GM23248 (cell line): ENCODE data around the gene PTP4A2. TPM values are rescaled to one million over a fixed set of nuclear protein-coding genes. Genes with fewer than 3 reads are reported as not detected.
"Not testable (repeated sequence)": the region's sequence is repeated elsewhere in the genome, so short reads cannot be mapped to it uniquely, and the experiment has no call there.

ENCODE experiments used
- DNase-seq: peaks from one replicate; pipeline ENCODE4 v3.0.0-alpha.2; 2015
- H2AFZ ChIP-seq: fragments of 200-600 bp; sonication (generic); 2 replicates; pipeline ENCODE4 v1.6.1; 2016; ENCODE audit warnings: antibody characterized with exemption
- H3F3A ChIP-seq: fragments of 200-600 bp; sonication (generic); 2 replicates; pipeline ENCODE4 v1.6.1; 2016; ENCODE audit warnings: mild to moderate bottlenecking, antibody characterized with exemption, mixed run types; ENCODE audit not compliant: insufficient read depth
- H3K27ac ChIP-seq: fragments of 200-600 bp; sonication (generic); 2 replicates; pipeline ENCODE4 v1.5.1; 2016; ENCODE audit warnings: mild to moderate bottlenecking
- H3K27me3 ChIP-seq: fragments of 200-600 bp; sonication (generic); replicated peaks from 2 replicates; pipeline ENCODE4 v1.6.1; 2016; ENCODE audit warnings: mild to moderate bottlenecking; ENCODE audit not compliant: insufficient read depth
- H3K36me3 ChIP-seq: fragments of 200-600 bp; sonication (generic); 2 replicates; pipeline ENCODE4 v1.6.1; 2016; ENCODE audit warnings: low read depth, mild to moderate bottlenecking
- H3K4me1 ChIP-seq: fragments of 200-600 bp; sonication (generic); 2 replicates; pipeline ENCODE4 v1.6.1; 2016; ENCODE audit warnings: mild to moderate bottlenecking; ENCODE audit not compliant: insufficient read depth
- H3K4me2 ChIP-seq: fragments of 200-600 bp; sonication (generic); one replicate; pipeline ENCODE4 v1.6.1; 2016; ENCODE audit warnings: mild to moderate bottlenecking; ENCODE audit not compliant: unreplicated experiment
- H3K4me3 ChIP-seq: fragments of 200-600 bp; sonication (generic); 2 replicates; pipeline ENCODE4 v1.5.1; 2016; ENCODE audit warnings: mild to moderate bottlenecking
- H3K79me2 ChIP-seq: fragments of 200-600 bp; sonication (generic); 2 replicates; pipeline ENCODE4 v1.6.1; 2016; ENCODE audit warnings: mild to moderate bottlenecking; ENCODE audit not compliant: insufficient read depth
- H3K9ac ChIP-seq: fragments of 200-600 bp; sonication (generic); 2 replicates; pipeline ENCODE4 v1.6.1; 2016; ENCODE audit warnings: mild to moderate bottlenecking
- H3K9me2 ChIP-seq: fragments of 200-600 bp; sonication (generic); 2 replicates; pipeline ENCODE4 v1.6.1; 2016; ENCODE audit warnings: mixed run types, mild to moderate bottlenecking, moderate library complexity; ENCODE audit not compliant: insufficient read depth
- H3K9me3 ChIP-seq: fragments of 200-600 bp; sonication (generic); one replicate; pipeline ENCODE4 v1.6.1; 2017; ENCODE audit warnings: low read depth
- H4K20me1 ChIP-seq: fragments of 200-600 bp; sonication (generic); 2 replicates; pipeline ENCODE4 v1.6.0; 2016; ENCODE audit not compliant: insufficient read depth
- EZH2 ChIP-seq: fragments of 200-600 bp; sonication (generic); IDR thresholded peaks from 2 replicates; pipeline ENCODE4 v1.6.1; 2018; ENCODE audit warnings: antibody characterized with exemption, mild to moderate bottlenecking; ENCODE audit not compliant: insufficient read depth, poor library complexity, severe bottlenecking
- EZH2phosphoT487 ChIP-seq: fragments of 200-600 bp; sonication (generic); IDR thresholded peaks from 2 replicates; pipeline ENCODE4 v1.6.1; 2018; ENCODE audit warnings: antibody characterized with exemption, moderate library complexity, mild to moderate bottlenecking, low read depth; ENCODE audit not compliant: insufficient read depth
- WGBS, 2 experiments: methylation state at CpG; one replicate each; pipeline ENCODE4 v1.1.6; 2015 to 2017; ENCODE audit warnings: low lambda C conversion rate in 2 of 2, low coverage in 1 of 2; ENCODE audit errors: missing lambda C conversion rate in 2 of 2; 5-methylcytosine and 5-hydroxymethylcytosine counted together
- in situ Hi-C: fragments of 300-500 bp; cut with MboI; formaldehyde crosslinking; loops from 2 replicates; pipeline ENCODE4 v1.15.0; 2020
- polyA plus RNA-seq: library from polyadenylated mRNA; unstranded; fragments of >200 nt; fragmentation: Nextera tagmentation; extraction: Ambion mirVana; gene quantifications from 2 replicates; pipeline ENCODE4 v1.2.1, GENCODE V29; 2016
- total RNA-seq: library from RNA; depleted of rRNA; stranded (reverse); fragments of >200 nt; shearing (Covaris generic); gene quantifications from 2 replicates; pipeline ENCODE4 v1.2.3, GENCODE V29; 2014

Gene PTP4A2
- total and polyA plus RNA-seq, 2 experiments from 2014 or later, result 292 to 379 TPM

GRCh38 chr1:31897526-31898100 lies 40.6 kb downstream of the PTP4A2 start:
- Histone ChIP-seq H3K36me3 (no peaks in the 10 kb centered on the region), H3K9me2 (no peaks in the 10 kb centered on the region), H2AFZ (no peak overlapping the region), H3K27ac (no peak overlapping the region), H3K9me3 (no peaks in the 10 kb centered on the region), H3K79me2 (no peaks in the 10 kb centered on the region), H3K27me3 (no peaks in the 10 kb centered on the region), H3K9ac (no peak overlapping the region), H4K20me1 (no peaks in the 10 kb centered on the region), H3F3A (peaks cover 22% of the 10 kb centered on the region; the same call in 1 of the 2 replicates), H3K4me2 (no peak overlapping the region), H3K4me1 (no peaks in the 10 kb centered on the region), H3K4me3 (no peak overlapping the region)
- in situ Hi-C loops, result no loop called here
- TF ChIP-seq EZH2 (no peak), EZH2phosphoT487 (no peak)
- WGBS, 2 experiments, result 85 to 86% methylated on average over 6 of the region's 6 CpGs
- no peak for DNase-seq

- H4K20me1 ChIP-seq, H3K9me3 ChIP-seq, H3K36me3 ChIP-seq, H3K4me2 ChIP-seq, DNase-seq, H3K9ac ChIP-seq, H3K4me3 ChIP-seq, in situ Hi-C loops, H3K79me2 ChIP-seq, H3K27me3 ChIP-seq, H3K27ac ChIP-seq, H3K4me1 ChIP-seq, H2AFZ ChIP-seq, H3K9me2 ChIP-seq, H3F3A ChIP-seq: not testable (repeated sequence)
- 88 to 95% methylated on average over 2 of the region's 2 CpGs for WGBS, 2 experiments
Observed at GRCh38 chr1:31895474-31896198, 42.5 kb downstream of the PTP4A2 start.

GRCh38 chr1:31891280-31891679 lies 46.9 kb downstream of the PTP4A2 start:
- no peak overlapping the region for H2AFZ ChIP-seq
- no peaks in the 10 kb centered on the region for H4K20me1 ChIP-seq
- H3K4me3 ChIP-seq, result no peak overlapping the region
- H3K4me1 ChIP-seq, result no peaks in the 10 kb centered on the region
- TF ChIP-seq EZH2phosphoT487, result no peak
- no peak for TF ChIP-seq EZH2
- H3K9me2 ChIP-seq, result no peaks in the 10 kb centered on the region
- WGBS, 2 experiments, result 85 to 93% methylated on average over 3 of the region's 3 CpGs
- in situ Hi-C loops, result no loop called here
- no peaks in the 10 kb centered on the region for H3F3A ChIP-seq
- no peaks in the 10 kb centered on the region for H3K36me3 ChIP-seq
- no peaks in the 10 kb centered on the region for H3K79me2 ChIP-seq
- no peak overlapping the region for H3K4me2 ChIP-seq
- no peak for DNase-seq
- no peak overlapping the region for H3K27ac ChIP-seq
- no peak overlapping the region for H3K9ac ChIP-seq
- H3K9me3 ChIP-seq, result no peaks in the 10 kb centered on the region
- H3K27me3 ChIP-seq, result no peaks in the 10 kb centered on the region

GRCh38 chr1:31888291-31888690 lies 49.9 kb downstream of the PTP4A2 start:
- no peak overlapping the region for H3K4me2 ChIP-seq
- 93 to 98% methylated on average over 7 of the region's 7 CpGs for WGBS, 2 experiments
- in situ Hi-C loops, result no loop called here
- H3K9ac ChIP-seq, result no peak overlapping the region
- no peaks in the 10 kb centered on the region for H3K9me3 ChIP-seq
- TF ChIP-seq EZH2phosphoT487, result no peak
- no peak for TF ChIP-seq EZH2
- no peak overlapping the region for H2AFZ ChIP-seq
- no peak for DNase-seq
- H3K4me1 ChIP-seq, result no peaks in the 10 kb centered on the region
- no peaks in the 10 kb centered on the region for H3K9me2 ChIP-seq
- H3K79me2 ChIP-seq, result no peaks in the 10 kb centered on the region
- H4K20me1 ChIP-seq, result no peaks in the 10 kb centered on the region
- H3F3A ChIP-seq, result no peaks in the 10 kb centered on the region
- H3K27ac ChIP-seq, result no peak overlapping the region
- H3K27me3 ChIP-seq, result no peaks in the 10 kb centered on the region
- H3K4me3 ChIP-seq, result no peak overlapping the region
- no peaks in the 10 kb centered on the region for H3K36me3 ChIP-seq

- Histone ChIP-seq H3K27ac (no peak overlapping the region), H3K9me2 (no peaks in the 10 kb centered on the region), H3K4me3 (no peak overlapping the region), H3K36me3 (no peaks in the 10 kb centered on the region), H3K4me1 (no peaks in the 10 kb centered on the region), H3K79me2 (no peaks in the 10 kb centered on the region), H3K27me3 (no peaks in the 10 kb centered on the region), H3F3A (no peaks in the 10 kb centered on the region), H4K20me1 (no peaks in the 10 kb centered on the region), H3K9ac (no peak overlapping the region), H3K9me3 (no peaks in the 10 kb centered on the region), H3K4me2 (no peak overlapping the region), H2AFZ (no peak overlapping the region)
- DNase-seq, result peak; percentile 32
- 39 to 41% methylated on average over 3 of the region's 3 CpGs for WGBS, 2 experiments
- in situ Hi-C loops, result no loop called here
- TF ChIP-seq EZH2 (no peak), EZH2phosphoT487 (no peak)
Observed at GRCh38 chr1:31886866-31887265, 51.3 kb downstream of the PTP4A2 start.
